ENCODE measurements around the gene OR6J1. TPM values are rescaled to one million over a fixed set of nuclear protein-coding genes. Genes with fewer than 3 reads are reported as not detected.

OR6J1 gene
- total RNA-seq, 4 donors from 2014 or later: not detected

GRCh38 chr14:22668417-22668816 is 24.3 kb upstream of the OR6J1 start:
- Histone ChIP-seq H3K27ac (peak overlapping the region in 2 of 4 donors; percentile 22 to 26), H3K27me3 (no peaks in the 10 kb centered on the region), H3K36me3 (no peaks in the 10 kb centered on the region), H3K4me1 (no peaks in the 10 kb centered on the region), H3K4me3 (no peak overlapping the region), H3K9me3 (peaks cover 0 to 3% (median 1%) of the 10 kb centered on the region in 4 donors)
- DNase-seq (ENCODE audit: low spot score in 2 of 2): no peak
- no peak for TF ChIP-seq POLR2A (IDR thresholded peaks at IDR 0.05)
- TF ChIP-seq EP300 (IDR thresholded peaks at IDR 0.05): no peak
- no peak for TF ChIP-seq CTCF (IDR thresholded peaks at IDR 0.05)

GRCh38 chr14:22667881-22668280 is 23.7 kb upstream of the OR6J1 start:
- Histone ChIP-seq H3K4me1 (no peaks in the 10 kb centered on the region), H3K27me3 (no peaks in the 10 kb centered on the region), H3K36me3 (no peaks in the 10 kb centered on the region), H3K9me3 (no peaks in the 10 kb centered on the region), H3K4me3 (no peak overlapping the region), H3K27ac (peak overlapping the region in 1 of 4 donors; percentile 30)
- 74 to 79% methylated on average over 3 of the region's 3 CpGs for WGBS, 2 donors
- TF ChIP-seq CTCF (IDR thresholded peaks at IDR 0.05): no peak
- no peak for TF ChIP-seq EP300 (IDR thresholded peaks at IDR 0.05)
- TF ChIP-seq POLR2A (IDR thresholded peaks at IDR 0.05): no peak
- DNase-seq (ENCODE audit: low spot score in 2 of 2): peak in 1 of 2 donors; percentile 9

GRCh38 chr14:22666203-22666893 is 22.2 kb upstream of the OR6J1 start:
- DNase-seq (ENCODE audit: low spot score in 2 of 2): no peak
- TF ChIP-seq EP300 (IDR thresholded peaks at IDR 0.05): no peak
- no peak for TF ChIP-seq CTCF (IDR thresholded peaks at IDR 0.05)
- TF ChIP-seq POLR2A (IDR thresholded peaks at IDR 0.05): no peak
- Histone ChIP-seq H3K27me3 (no peaks in the 10 kb centered on the region), H3K27ac (no peak overlapping the region), H3K9me3 (no peaks in the 10 kb centered on the region), H3K36me3 (no peaks in the 10 kb centered on the region), H3K4me3 (no peak overlapping the region), H3K4me1 (no peaks in the 10 kb centered on the region)
- WGBS, 2 donors: 70 to 76% methylated on average over 5 of the region's 5 CpGs

- 73 to 77% methylated on average over 6 of the region's 6 CpGs for WGBS, 2 donors
- H3K27me3 ChIP-seq: no peaks in the 10 kb centered on the region
Observed at GRCh38 chr14:22664261-22664660, 20.1 kb upstream of the OR6J1 start.

More at GRCh38 chr14:22664261-22664660, 20.1 kb upstream of the OR6J1 start:
- Histone ChIP-seq H3K36me3 (no peaks in the 10 kb centered on the region), H3K27ac (no peak overlapping the region), H3K9me3 (no peaks in the 10 kb centered on the region), H3K4me3 (no peak overlapping the region), H3K4me1 (no peaks in the 10 kb centered on the region)
- no peak for TF ChIP-seq POLR2A (IDR thresholded peaks at IDR 0.05)
- no peak for TF ChIP-seq EP300 (IDR thresholded peaks at IDR 0.05)
- TF ChIP-seq CTCF (IDR thresholded peaks at IDR 0.05): no peak
- no peak for DNase-seq (ENCODE audit: low spot score in 2 of 2)

All from tibial nerve (tissue), 4 donors.